B cell (primary cell): ENCODE measurements around the gene MAML2. TPM values are rescaled to one million over a fixed set of nuclear protein-coding genes. Genes with fewer than 3 reads are reported as not detected.

Source experiments
- ATAC-seq: fragments of 200-7000 bp; cut with Tn5 transposase; one replicate; pipeline ENCODE4 v1.10.0; 2021; ENCODE audit warnings: low read depth, mild to moderate bottlenecking, moderate number of reproducible peaks, moderate library complexity
- CTCF ChIA-PET: fragments of 350-600 bp; sonication (Branson Sonifier 250); formaldehyde crosslinking; loops from one replicate; lab custom pipeline; 2021; ENCODE audit warnings: antibody characterized with exemption, inconsistent platforms; lab: Charles Lee
- POLR2A ChIA-PET: fragments of 350-600 bp; sonication (Branson Sonifier 250); formaldehyde crosslinking; loops from one replicate; lab custom pipeline; 2021; ENCODE audit warnings: antibody characterized with exemption; lab: Charles Lee
- DNase-seq: peaks from one replicate; pipeline ENCODE4 v3.0.0; 2013
- H2AFZ ChIP-seq: 2 replicates; pipeline ENCODE4 v1.6.1; 2012; ENCODE audit warnings: mild to moderate bottlenecking, low read depth, low read length; ENCODE audit not compliant: insufficient read depth, poor library complexity, severe bottlenecking
- H3K27ac ChIP-seq, 2 donors: 1 replicate in 1 of 2; 2 replicates in 1 of 2; pipeline ENCODE4 v1.5.1; 2012 to 2013; ENCODE audit warnings: low read length in 2 of 2, mild to moderate bottlenecking in 2 of 2, moderate library complexity in 1 of 2
- H3K27me3 ChIP-seq, 4 experiments: fragments of 200-600 bp in 1 of 4; sonication (generic) in 1 of 4; replicated peaks in 1 of 4; 1 replicate in 2 of 4; 2 replicates in 2 of 4; pipeline versions ENCODE4 v1.6.1 to v1.7.0; 2013 to 2016; ENCODE audit warnings: low read length in 3 of 4, mild to moderate bottlenecking in 2 of 4, mixed read lengths in 1 of 4, moderate library complexity in 1 of 4; ENCODE audit not compliant: insufficient read depth in 4 of 4, control insufficient read depth in 3 of 4; ENCODE audit errors: control extremely low read depth in 1 of 4
- H3K36me3 ChIP-seq, 2 experiments: replicated peaks in 1 of 2; 1 replicate in 1 of 2; 2 replicates in 1 of 2; pipeline versions ENCODE4 v1.6.1 to v1.7.1; 2013; ENCODE audit warnings: low read length in 1 of 2; ENCODE audit not compliant: insufficient read depth in 2 of 2, control insufficient read depth in 1 of 2; ENCODE audit errors: control extremely low read depth in 1 of 2, extremely low read depth in 1 of 2
- H3K4me1 ChIP-seq, 2 donors: fragments of 200-600 bp in 1 of 2; sonication (generic) in 1 of 2; 1 replicate in 1 of 2; 2 replicates in 1 of 2; pipeline versions ENCODE4 v1.5.1 to v1.6.1; 2013 to 2017; ENCODE audit warnings: low read length in 2 of 2; ENCODE audit not compliant: control insufficient read depth in 2 of 2, insufficient read depth in 2 of 2
- H3K4me2 ChIP-seq: replicated peaks from 2 replicates; pipeline ENCODE3; 2012; ENCODE audit warnings: mild to moderate bottlenecking, low read depth, low read length; ENCODE audit not compliant: poor library complexity, severe bottlenecking
- H3K4me3 ChIP-seq, 5 experiments: fragments of 200-600 bp in 1 of 5; sonication (generic) in 1 of 5; 1 replicate in 3 of 5; 2 replicates in 2 of 5; pipeline versions ENCODE4 v1.5.1 to v1.7.0; 2011 to 2016; ENCODE audit warnings: low read length in 4 of 5, mild to moderate bottlenecking in 4 of 5, low read depth in 2 of 5, control low read depth in 1 of 5, moderate library complexity in 1 of 5; ENCODE audit not compliant: insufficient read depth in 1 of 5; ENCODE audit errors: control extremely low read depth in 1 of 5, extremely low read depth in 1 of 5
- H3K79me2 ChIP-seq: fragments of 200-600 bp; sonication (generic); one replicate; pipeline ENCODE4 v1.6.0; 2016; ENCODE audit warnings: low read length; ENCODE audit not compliant: control insufficient read depth, insufficient read depth
- H3K9ac ChIP-seq: fragments of 200-600 bp; sonication (generic); 2 replicates; pipeline ENCODE4 v1.6.1; 2017; ENCODE audit warnings: mild to moderate bottlenecking, low read length, moderate library complexity
- H3K9me3 ChIP-seq, 3 donors: one replicate each; pipeline versions ENCODE4 v1.6.1 to v1.7.1; 2013; ENCODE audit warnings: low read length in 2 of 3; ENCODE audit not compliant: control insufficient read depth in 2 of 3, insufficient read depth in 1 of 3; ENCODE audit errors: control extremely low read depth in 1 of 3
- H4K20me1 ChIP-seq: 2 replicates; pipeline ENCODE4 v1.6.0; 2012; ENCODE audit warnings: mild to moderate bottlenecking, low read length; ENCODE audit not compliant: insufficient read depth, control insufficient read depth, poor library complexity, severe bottlenecking
- H3K27ac Mint-ChIP-seq: one replicate; pipeline ENCODE4 v1.8.0; 2021; ENCODE audit warnings: mixed read lengths
- H3K27me3 Mint-ChIP-seq: one replicate; pipeline ENCODE4 v1.8.0; 2021; ENCODE audit warnings: mixed read lengths
- H3K4me1 Mint-ChIP-seq: one replicate; pipeline ENCODE4 v1.8.0; 2021; ENCODE audit warnings: mixed read lengths
- H3K4me3 Mint-ChIP-seq: one replicate; pipeline ENCODE4 v1.8.0; 2021; ENCODE audit warnings: mixed read lengths
- H3K9me3 Mint-ChIP-seq: one replicate; pipeline ENCODE4 v1.8.0; 2022; ENCODE audit warnings: mixed read lengths; ENCODE audit not compliant: insufficient read depth
- CTCF ChIP-seq: fragments of 200-600 bp; IDR thresholded peaks from one replicate; pipeline ENCODE4 v1.8.0; 2022; ENCODE audit warnings: antibody characterized with exemption, mild to moderate bottlenecking
- EZH2 ChIP-seq: IDR thresholded peaks from 2 replicates; pipeline ENCODE4 v1.6.1; 2012; ENCODE audit warnings: borderline replicate concordance, low read depth, mild to moderate bottlenecking, moderate library complexity, low read length; ENCODE audit not compliant: insufficient read depth, poor library complexity, severe bottlenecking
- WGBS: methylation state at CpG from one replicate; pipeline ENCODE4 v1.1.5; 2013; ENCODE audit warnings: missing lambda C conversion rate; ENCODE audit not compliant: insufficient coverage; 5-methylcytosine and 5-hydroxymethylcytosine counted together
- intact Hi-C: fragments of 100-400 bp; cut with micrococcal nuclease; formaldehyde crosslinking; loops from one replicate; pipeline ENCODE4 v1.10.0; 2022
- polyA plus RNA-seq: library from polyadenylated mRNA; depleted of rRNA; stranded (reverse); fragments of >200 nt; gene quantifications from 2 replicates; pipeline ENCODE4 v1.2.3, GENCODE V29; 2012
- total RNA-seq, 2 donors: library from RNA; stranded (reverse); fragments of 120-200 nt in 1 of 2; gene quantifications; 1 replicate in 1 of 2; 2 replicates in 1 of 2; pipeline versions ENCODE4 v1.2.3 to v1.2.4, GENCODE V29; 2013 to 2022

MAML2 gene
- total and polyA plus RNA-seq, 2 donors (not counting 1 experiment from before 2014, with no cell fraction given), result 10.7 to 26.4 TPM

DNA sequence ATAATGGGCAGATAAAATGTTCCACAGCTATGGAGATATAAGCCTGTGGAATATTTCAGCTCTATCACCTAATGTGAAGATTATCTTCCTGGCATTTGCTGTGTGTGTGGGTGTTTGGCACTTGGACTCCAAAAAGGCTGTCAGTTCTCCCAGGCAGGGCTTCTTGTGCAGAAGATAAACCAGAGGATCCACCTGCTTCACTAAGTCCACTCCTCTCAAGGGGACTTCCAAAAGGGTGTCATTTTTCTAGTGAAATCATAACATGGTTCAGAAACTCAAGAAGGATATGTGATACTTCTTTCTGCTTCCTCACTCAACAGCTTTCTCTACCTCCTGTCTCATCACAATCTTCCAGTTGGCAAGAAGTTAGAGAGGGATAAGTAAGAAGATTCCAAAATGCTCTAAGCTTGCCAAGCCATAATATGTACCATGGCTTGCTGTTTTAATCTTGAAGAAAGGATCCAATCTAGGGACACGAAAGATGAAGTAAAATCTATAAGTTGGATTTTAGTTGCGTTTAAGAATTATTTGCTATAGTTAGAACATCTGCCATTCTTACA, 212.9 kb downstream of the MAML2 start:
- Histone ChIP-seq H3K4me3 (no peak overlapping the region), H3K4me2 (no peak overlapping the region), H3K27ac (no peak overlapping the region), H3K27me3 (no peaks in the 10 kb centered on the region), H4K20me1 (no peaks in the 10 kb centered on the region), H3K4me1 (peaks cover 20 to 21% of the 10 kb centered on the region in 2 donors), H3K9me3 (no peaks in the 10 kb centered on the region), H3K79me2 (peaks cover 5% of the 10 kb centered on the region), H3K9ac (no peak overlapping the region), H3K36me3 (no peaks in the 10 kb centered on the region), H2AFZ (no peak overlapping the region)
- intact Hi-C loops, result no loop called here
- POLR2A ChIA-PET, result no interaction called here
- CTCF ChIA-PET, result interaction anchor here (0.6 to 0.9 kb wide), 2 partner anchors 211 to 290 kb away, joined by 3 to 4 read pairs; no protein-coding TSS in a partner anchor
- TF ChIP-seq CTCF, result no peak
- TF ChIP-seq EZH2, result no peak
- Mint-ChIP-seq H3K27me3 (no peaks in the 10 kb centered on the region), H3K4me1 (peaks cover 44% of the 10 kb centered on the region), H3K9me3 (no peaks in the 10 kb centered on the region), H3K4me3 (no peak overlapping the region), H3K27ac (no peak overlapping the region)
- no CpG with 5 or more reads among the region's 2 CpGs for WGBS
- ATAC-seq (no peak), DNase-seq (peak; percentile 26)

GRCh38 chr11:96127596-96127959, 215.4 kb downstream of the MAML2 start:
- Histone ChIP-seq H3K36me3 (peaks cover 0 to 3% of the 10 kb centered on the region in 2 experiments), H3K9me3 (no peaks in the 10 kb centered on the region), H3K79me2 (peaks cover 9% of the 10 kb centered on the region), H2AFZ (no peak overlapping the region), H4K20me1 (peaks cover 6% of the 10 kb centered on the region), H3K4me2 (no peak overlapping the region), H3K4me1 (peaks cover 8 to 13% of the 10 kb centered on the region in 2 donors), H3K27ac (no peak overlapping the region), H3K27me3 (no peaks in the 10 kb centered on the region), H3K9ac (no peak overlapping the region), H3K4me3 (no peak overlapping the region)
- ATAC-seq (no peak), DNase-seq (no peak)
- H3K27me3 Mint-ChIP-seq, result no peaks in the 10 kb centered on the region
- H3K9me3 Mint-ChIP-seq, result no peaks in the 10 kb centered on the region
- TF ChIP-seq CTCF (no peak), EZH2 (no peak)
- WGBS, result 67% methylated on average over 1 of the region's 2 CpGs
- ChIA-PET POLR2A (no interaction called here), CTCF (interaction anchor here (1.3 kb wide), 1 partner anchor 216 kb away, joined by 3 read pairs; the partner anchor contains the start of gene MAML2)
- intact Hi-C loops, result no loop called here
- no peak overlapping the region for H3K4me3 Mint-ChIP-seq
- H3K4me1 Mint-ChIP-seq, result peaks cover 33% of the 10 kb centered on the region
- no peak overlapping the region for H3K27ac Mint-ChIP-seq
